GM12801 (cell line): ENCODE measurements around the gene SELENOS.

Source experiments
- CTCF ChIP-seq: IDR thresholded peaks from one replicate; pipeline ENCODE4 v1.5.1; 2011; ENCODE audit warnings: control low read depth; ENCODE audit not compliant: insufficient read length; ENCODE audit errors: extremely low read depth

The SELENOS gene

GRCh38 chr15:101258238-101259144, 18.8 kb downstream of the SELENOS start:
- TF ChIP-seq CTCF = peak; percentile 41

- no peak for TF ChIP-seq CTCF
Measured at GRCh38 chr15:101256757-101257156, 20.5 kb downstream of the SELENOS start.

GRCh38 chr15:101255615-101256241, 21.6 kb downstream of the SELENOS start:
- TF ChIP-seq CTCF = no peak

GRCh38 chr15:101255051-101255395, 22.3 kb downstream of the SELENOS start:
- TF ChIP-seq CTCF = no peak

GRCh38 chr15:101254157-101255050, 22.9 kb downstream of the SELENOS start:
- no peak for TF ChIP-seq CTCF

GRCh38 chr15:101252836-101253235, 24.4 kb downstream of the SELENOS start:
- no peak for TF ChIP-seq CTCF
